GOT3 (cell line): Measurements from ENCODE around the gene SLC2A8.

ENCODE experiments used
- DNase-seq: peaks from one replicate; lab custom pipeline; 2025; ENCODE audit warnings: mixed read lengths; lab: John Stamatoyannopoulos, UW

SLC2A8 gene

DNA sequence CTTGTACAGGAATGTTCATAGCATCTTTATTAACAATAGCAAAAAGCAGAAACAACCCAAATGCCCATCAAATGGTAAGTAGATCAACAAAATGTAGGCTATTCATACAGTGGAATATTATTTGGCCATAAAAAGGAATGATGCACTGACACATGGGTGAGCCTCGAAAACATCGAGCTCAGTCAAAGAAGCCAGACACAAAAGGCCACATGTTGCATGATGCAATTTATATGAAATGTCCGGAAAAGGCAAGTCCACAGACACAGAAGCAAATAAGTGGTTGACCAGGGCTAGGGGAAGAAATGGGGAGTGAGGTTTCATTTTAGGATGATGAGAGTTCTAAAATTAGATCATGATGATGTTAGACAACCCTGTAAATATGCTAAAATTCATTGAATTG is 16.5 kb upstream of the SLC2A8 start:
- DNase-seq, result no peak

DNA sequence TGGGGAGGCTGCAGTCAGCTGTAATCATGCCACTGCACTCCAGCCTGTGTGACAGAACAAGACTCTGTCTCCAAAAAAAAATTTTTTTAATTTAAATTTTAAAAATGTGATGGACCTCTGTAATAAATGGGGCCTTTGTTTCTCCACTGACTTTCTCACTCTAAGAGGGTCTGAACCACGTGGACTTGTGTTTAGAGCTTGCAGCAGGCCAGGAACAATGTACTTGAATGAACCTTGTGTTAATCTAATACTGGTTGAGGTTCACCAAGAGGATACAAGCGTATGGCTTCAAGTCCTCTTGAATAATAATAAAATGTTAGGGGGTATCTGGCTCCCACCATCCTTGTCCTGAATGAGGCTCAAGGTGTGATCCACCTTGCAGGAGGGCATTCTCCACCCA is 14.4 kb upstream of the SLC2A8 start:
- no peak for DNase-seq

DNA sequence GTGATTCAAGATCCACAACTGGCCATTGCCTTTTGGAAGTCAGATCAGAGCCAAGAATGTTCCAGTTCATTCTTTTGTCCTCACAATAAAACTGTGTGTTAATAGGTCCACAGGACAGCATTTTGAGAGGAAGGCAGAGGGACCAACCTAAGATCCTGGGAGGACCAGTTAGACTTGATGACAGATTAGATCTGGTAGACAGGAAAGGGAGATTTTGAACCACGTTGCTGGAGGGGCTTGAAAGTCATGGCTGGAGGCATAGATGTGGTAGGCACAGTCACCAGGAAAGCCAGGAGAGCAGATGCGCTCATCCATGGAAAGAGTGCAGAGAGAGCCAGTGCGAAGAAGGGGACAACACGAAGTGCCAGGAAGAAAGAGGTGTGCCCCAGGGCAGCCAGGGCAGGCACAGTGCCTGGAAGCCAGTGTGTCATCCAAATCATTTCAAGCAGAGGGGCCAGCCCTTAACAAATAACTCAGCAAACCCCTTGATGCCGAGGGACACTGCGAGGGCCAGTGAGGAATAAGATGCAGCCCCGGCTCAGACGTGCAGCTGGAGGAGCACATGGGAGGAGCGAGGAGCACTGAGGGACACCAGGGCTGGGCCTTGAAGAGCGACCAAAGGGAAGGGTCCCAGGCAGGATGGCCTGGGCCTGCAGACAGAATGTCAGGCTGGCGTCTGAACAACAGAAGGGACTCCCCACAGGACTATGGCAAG is 12.8 kb upstream of the SLC2A8 start:
- no peak for DNase-seq

DNA sequence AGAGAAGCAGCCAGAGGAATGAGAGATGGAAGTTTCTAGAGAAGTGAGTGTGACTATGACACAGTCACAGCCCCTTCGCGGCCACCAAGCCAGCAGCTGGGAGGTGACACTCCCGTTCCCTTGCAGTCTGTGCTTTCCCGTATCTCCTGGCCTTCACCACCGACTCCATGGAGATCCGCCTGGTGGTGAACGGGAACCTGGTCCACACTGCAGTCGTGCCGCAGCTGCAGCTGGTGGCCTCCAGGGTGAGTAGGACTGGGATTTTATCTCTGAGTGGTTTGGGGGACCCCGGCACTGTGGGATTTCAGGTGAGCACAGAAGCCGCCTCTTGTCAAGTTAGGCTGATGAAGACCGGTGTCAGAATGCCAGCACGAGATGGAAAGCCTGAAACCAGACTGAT is 12.1 kb upstream of the SLC2A8 start:
- no peak for DNase-seq

DNA sequence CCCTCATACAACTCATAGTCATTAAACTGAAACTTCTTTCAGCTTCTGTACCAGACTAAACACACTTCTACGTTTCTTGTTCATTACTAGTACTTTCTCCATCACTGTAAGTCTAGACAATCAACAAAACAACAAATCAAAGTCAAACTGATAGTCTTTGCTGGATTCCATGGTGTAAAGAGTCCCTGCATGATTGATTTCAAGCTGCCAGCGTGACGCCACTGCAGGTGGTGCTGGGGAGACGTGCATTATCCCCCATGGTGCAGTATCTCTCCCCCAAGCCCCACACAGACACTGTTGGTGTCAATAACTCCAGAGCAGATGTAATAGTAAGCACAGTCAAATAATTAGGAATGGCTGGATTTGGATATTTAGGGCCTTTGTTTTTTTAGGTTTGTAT is 10.7 kb upstream of the SLC2A8 start:
- no peak for DNase-seq

DNA sequence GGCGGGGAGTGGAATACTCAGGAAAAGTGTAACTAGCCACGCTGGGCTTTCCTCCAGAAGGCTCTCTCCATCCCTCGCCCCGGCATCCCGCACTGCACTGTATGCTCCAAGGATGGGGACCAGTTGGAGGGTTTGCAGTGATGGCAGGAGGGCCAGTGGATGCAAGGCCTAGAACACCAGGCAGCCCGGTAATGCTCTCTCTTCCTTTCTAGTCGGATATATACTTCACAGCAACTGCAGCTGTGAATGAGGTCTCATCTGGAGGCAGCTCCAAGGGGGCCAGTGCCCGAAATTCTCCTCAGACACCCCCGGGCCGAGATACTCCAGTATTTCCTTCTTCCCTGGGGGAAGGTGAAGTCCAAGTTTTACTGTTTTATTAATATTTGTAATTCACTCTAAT is 10.0 kb upstream of the SLC2A8 start:
- DNase-seq, result no peak

DNA sequence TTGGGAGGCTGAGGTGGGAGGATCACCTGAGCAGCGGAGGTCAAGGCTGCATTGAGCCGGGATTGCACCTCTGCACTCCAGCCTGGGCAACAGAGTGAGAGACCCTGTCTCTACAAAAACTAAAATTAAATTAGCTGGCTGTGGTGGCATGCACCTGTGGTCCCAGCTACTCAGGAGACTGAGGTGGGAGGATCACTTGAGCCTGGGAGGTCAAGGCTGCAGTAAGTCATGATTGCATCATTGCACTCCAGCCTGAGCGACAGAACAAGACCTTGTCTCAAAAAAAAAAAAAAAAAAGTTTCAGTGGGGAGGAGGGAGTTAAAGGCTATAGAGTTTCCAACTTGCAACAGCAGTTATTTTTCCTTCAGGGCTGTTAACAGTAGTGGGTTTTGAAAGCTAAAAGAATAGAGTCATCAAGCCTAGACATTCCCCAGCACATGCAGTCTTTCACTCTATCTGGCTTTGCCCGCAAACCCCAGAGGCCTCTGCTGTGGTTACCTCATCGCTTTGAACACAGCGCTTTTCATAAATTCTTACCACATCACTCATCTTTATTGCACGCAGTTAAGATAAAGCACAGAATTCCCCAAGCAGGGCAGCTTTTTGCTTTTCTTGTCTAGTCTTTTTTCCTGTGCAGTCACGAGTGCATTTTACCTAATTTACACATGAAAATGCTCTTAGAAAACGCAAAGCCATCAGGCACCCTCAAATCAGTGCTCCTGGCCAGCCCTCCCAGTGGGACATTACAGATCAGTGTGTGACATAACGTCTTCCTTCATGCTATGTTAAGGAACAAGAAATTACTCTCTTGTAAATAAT is 8.7 kb upstream of the SLC2A8 start:
- peak; percentile 52 for DNase-seq

DNA sequence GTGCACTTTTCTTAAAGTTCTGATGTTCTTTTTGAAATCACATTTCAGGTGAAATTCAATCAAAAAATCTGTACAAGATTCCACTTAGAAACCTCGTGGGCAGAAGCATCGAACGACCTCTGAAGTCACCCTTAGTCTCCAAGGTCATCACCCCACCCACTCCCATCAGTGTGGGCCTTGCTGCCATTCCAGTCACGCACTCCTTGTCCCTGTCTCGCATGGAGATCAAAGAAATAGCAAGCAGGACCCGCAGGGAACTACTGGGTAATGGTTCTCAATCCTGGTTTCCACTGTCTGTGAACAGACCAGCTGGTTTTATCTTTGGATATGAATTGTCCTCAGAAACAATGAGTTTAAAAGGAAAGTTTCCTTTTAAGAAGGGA is 8.1 kb upstream of the SLC2A8 start:
- no peak for DNase-seq

DNA sequence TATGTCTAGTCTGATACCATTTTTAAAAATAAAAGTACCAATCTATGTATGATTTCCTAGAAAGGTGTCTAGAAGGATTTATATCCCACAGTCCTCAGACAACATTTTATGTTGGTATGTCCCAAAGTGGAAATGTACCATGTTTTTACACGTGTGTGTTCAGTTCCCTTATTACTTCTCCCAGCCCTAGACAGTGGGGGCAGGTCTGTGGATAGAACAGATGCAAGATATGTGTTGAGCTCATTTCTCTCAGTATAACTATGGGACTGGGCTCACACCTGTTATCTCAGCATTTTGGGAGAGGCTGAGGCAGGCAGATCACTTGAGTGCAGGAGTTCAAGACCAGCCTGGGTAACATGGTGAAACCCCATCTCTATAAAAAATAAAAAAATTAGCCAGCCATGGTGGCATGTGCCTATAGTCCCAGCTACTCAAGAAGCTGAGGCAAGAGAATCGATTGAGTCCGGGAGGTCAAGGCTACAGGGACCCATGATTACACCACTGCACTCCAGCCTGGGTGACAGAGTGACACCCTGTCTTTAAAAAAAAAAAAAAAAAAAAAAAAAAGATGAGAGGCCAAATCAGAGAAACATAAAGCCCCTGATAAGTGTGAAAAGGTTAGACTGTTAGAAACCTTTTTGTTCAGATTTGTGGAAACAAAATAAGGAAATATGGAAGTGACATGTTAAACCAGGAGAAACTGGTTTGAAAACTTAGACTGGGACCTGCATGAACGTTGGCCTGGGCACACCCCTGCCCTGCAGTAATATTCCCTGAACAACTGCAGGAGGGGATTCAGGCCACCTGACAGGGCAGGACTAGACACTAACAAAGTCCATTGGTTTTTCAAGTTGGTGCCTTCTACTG is 7.4 kb upstream of the SLC2A8 start:
- no peak for DNase-seq

DNA sequence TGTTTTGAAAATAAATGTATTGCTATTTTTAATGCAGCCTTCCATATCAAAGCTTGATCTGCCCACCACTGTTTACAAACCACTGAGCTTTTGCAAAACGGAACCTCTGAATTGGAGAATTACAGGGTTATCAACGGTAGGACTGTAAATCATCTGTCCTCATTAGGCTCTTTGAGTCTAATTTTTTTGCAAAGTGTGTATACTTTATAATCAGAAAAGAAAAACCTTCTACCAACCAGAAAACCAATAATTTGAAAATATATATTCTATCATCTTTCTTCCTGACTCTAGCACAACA is 6.8 kb upstream of the SLC2A8 start:
- no peak for DNase-seq

DNA sequence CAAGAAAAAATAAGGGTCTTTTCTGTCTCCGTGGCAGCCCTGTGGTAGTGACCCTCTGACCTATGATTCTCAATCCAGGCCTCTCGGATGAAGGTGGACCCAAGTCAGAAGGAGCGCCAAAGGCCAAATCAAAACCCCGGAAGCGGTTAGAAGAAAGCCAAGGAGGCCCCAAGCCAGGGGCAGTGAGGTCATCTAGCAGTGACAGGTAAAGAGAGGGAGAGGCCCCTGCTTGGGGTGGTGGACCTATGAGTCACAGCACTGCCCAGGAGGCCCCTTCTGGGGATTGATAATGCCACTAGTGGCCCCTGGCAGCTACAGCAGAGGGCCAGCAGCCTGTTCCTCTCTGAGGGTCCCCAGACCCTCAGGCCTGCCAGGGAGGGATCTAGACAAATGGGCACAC is 6.4 kb upstream of the SLC2A8 start:
- DNase-seq, result no peak

DNA sequence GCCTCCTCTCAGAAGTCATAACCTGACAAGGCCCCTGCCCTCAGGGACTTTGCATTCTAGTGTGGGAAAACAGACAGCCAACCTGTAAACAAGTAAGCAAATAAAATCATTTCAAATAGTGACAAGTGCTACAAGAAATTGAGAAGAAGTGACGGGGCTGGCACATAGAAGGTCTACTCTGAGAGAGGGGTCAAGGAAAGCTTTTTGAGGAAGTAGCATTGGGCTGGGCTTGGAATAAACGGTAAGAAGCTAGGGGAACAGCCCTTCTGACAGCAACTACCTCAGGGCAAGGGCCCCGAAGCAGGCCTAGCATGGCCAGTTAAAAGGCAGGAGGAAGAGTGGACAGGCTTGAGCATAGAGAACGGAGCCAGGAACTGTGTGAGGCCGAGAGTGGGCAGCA is 4.8 kb upstream of the SLC2A8 start:
- DNase-seq, result no peak

DNA sequence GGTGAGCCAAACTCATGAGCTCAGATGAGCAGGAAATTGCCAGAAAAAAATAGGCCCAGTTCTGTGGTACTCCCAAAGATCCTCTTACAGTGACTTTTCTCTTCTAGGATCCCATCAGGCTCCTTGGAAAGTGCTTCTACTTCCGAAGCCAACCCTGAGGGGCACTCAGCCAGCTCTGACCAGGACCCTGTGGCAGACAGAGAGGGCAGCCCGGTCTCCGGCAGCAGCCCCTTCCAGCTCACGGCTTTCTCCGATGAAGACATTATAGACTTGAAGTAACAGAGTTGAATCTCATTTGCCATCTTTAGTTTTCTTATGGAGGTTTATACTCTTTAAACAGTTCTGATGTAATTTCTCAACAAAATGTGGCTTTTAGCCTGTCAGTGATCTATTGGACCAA is 4.0 kb upstream of the SLC2A8 start:
- no peak for DNase-seq

DNA sequence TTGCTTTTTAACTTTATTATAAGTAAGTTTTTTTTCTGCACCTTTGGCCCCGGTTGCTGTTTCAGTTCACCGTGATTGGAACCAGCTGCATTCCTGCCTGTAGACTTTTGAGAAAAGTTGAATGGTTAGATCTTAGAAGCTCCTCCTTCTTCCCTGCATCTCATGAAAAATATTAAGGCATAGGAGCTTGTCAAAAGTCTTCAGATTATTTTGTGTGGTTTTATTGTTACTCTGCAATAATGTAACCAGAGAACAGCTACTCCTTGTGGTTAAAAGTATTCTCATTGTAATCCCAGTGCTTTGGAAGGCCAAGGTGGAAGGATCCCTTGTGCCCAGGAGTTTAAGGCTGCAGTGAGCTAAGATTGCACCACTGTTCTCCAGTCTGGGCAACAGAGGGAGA is 3.3 kb upstream of the SLC2A8 start:
- DNase-seq, result no peak

DNA sequence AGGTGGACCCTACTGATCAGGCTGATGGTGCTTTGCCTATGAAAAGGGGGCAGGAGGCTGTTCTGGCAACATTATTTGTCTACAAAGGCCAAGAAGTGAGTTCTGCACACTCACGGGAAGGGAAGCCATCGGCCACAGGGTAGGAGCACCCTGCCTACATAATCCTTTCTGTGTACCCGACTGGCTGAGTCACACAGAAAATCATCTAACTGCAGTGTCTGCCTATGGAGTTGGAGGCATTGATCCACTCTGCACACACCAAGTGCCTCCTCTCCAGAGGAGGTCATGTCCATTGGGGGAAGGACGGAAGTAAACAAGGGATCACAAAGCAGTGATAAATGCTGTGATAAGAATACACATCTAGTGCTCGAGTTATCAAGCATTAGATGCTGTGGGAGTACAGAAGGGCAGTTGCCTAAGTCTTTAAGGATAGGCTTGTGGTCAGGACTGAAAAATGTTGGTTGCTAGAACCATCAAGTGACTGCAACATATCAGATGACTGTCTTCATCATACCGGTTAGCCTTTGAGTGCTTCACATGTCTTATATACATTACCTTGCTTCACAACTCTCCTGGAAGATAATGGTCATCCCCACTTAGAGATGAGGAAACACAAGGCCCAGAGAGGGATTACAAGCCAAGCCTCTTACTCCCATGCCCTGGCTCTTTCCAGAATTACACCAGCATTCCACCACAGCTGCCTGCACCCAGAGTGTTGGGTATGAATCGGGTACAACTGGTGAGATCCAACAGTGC is 1.3 kb upstream of the SLC2A8 start:
- no peak for DNase-seq

DNA sequence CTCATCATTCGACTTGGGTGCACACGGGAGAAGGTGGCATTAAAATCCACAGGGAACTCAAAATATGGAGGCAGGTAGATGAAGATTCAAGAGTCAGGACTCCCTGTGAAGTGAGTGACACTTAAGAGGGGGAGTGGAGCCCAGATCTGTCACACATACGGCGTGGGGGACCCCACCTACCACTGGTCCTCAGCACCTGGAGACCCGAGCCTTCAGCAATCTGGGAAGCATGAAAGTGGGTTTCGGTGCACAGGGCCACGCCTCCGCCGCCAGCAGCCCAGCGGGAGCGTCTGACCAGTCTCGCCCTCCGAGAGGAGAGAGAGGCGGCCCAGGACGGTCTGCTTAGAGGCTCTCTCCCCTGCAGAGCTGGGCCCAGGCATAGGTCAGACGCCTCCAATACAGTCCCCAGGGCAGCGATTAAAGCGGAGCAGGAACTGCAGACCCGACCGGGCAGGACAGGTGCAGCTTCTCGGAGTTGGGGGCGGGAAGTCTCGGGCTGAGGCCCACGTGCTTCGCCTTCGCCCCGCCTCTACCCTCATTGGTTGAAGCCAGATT is 639 bp upstream of the SLC2A8 start:
- DNase-seq, result no peak

DNA sequence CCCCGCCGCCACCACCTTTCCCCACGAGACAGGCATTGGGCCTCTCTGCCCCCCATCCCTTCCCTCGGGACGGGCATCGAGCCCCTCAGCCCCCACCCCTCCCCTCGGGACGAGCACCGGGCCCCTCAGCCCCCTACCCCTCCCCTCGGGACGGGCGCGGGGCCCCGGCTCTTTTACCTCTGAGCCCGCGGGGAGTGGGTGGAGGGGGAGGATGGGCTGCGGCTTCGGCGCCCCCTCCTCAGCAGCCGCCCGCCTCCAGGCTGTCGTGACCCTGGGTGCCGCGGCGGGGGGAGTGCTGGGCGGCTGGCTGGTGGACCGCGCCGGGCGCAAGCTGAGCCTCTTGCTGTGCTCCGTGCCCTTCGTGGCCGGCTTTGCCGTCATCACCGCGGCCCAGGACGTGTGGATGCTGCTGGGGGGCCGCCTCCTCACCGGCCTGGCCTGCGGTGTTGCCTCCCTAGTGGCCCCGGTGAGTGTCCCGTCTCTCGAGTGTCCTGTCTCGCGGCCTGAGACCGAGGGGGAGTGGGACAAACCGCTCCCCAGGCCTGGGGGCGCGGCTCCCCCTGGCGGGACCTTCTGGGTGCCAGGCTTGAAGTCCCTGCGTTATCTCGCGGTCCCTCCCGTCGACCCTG is 791 bp downstream of the SLC2A8 start:
- DNase-seq, result no peak

DNA sequence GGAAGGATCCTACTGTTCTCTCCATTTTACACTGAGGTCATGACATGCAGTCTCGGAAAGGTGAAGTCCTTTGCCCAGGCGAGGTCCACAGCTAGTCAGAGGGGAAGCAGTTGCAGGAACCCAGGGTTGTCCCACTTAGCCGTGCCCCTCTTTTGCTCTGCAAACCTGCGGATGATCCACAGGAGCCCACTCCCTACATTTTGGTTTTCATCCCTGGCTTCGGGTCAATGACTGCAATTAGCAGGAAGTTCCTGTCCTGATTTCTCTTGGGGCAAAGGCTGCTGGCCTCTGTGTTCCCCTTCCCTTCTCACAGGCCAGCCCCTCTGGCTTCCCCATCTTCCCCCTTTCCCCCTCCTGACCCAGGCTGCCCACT is 1.3 kb downstream of the SLC2A8 start:
- DNase-seq, result no peak

DNA sequence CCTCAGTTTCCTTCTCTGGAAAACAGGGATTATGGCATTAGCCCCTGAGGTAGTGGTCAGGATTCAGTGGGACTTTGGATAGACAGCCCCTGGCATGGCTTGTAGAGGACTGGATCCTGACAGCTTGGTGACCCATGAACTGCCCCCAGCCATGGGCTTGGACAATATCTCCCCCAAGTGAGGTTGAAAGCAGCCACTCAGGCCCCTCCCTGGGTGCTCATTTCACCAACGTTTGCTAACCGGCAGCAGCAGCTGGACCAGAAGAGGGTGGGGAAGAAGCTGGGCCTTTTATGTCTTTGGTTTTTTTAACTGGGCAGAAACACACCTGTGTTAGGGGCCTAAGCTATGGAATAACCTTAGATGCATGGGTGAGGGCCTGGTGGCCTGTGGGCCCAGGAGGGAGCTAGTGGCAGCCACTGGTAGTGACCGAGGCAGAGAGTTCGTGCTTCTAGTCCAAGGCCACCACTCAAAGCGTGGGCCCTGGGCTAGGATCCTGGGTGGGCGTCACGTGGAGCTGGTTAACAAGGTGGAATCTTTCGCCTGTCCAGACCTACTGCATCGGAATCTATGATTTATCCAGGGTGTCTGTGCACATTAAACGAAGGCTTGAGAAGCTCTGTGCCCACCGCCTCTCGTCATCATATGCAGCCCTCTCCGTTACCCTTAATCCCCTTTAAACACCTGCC is 1.9 kb downstream of the SLC2A8 start:
- no peak for DNase-seq

DNA sequence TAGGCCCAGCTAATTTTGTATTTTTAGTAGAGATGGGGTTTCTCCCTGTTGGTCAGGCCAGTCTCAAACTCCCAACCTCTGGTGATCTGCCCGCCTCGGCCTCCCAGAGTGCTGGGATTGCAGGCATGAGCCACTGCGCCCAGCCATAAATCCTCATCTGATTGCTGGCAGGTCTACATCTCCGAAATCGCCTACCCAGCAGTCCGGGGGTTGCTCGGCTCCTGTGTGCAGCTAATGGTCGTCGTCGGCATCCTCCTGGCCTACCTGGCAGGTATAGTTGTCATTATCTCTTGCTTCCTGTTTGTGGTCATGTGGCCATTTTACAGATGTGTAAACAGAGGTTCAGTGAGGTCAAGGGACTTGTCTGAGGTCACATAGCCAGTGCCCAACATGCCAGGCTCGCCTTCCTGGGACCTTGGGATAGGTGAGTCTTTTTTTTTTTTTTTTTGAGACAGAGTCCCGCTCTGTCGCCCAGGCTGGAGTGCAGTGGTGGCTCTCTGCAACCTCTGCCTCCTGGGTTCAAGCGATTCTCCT is 2.8 kb downstream of the SLC2A8 start:
- no peak for DNase-seq
